ENCODE results near the gene CTTNBP2NL.
A peak's percentile ranks its signal among the peaks of the same experiment; 100 is the strongest.

CTTNBP2NL gene

DNA sequence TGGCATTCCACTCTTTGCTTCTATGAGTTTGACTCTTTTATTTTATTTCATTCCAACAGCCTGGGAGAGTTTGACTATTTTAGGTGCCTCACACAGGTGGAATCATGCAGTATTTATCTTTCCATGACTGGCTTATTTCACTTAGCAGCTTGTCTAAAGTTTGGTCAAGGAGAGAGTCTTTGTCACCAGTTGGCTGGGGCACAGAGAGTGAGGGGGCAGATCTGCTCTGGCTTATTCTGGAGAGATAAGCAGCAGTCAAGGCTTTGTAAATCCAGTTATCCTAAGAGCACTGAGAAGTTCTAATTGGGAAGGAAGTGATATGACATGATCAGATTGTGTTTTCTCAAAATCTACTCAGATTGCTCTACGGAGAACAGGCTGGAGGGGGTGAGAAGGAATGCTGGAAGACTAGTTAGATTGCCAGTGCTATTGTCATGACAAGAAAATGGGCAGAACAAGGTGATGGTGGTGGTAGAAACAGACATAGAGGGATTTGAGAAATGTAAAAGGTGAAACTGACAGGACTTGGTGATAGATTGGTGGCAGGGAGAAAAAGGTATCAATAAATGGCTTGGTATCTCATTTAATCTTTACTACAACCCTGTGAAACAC lies 12.1 kb upstream of the CTTNBP2NL start:
- TF ChIP-seq CTCF (IDR thresholded peaks at IDR 0.05; ENCODE audit: low read depth, low read length, missing control alignments), result no peak
- H3K27me3 ChIP-seq (replicated peaks), result peaks cover 3% of the 10 kb centered on the region
- DNase-seq, result no peak
- H3K4me3 ChIP-seq (ENCODE audit: low read depth, low read length), result no peak overlapping the region
- H3K36me3 ChIP-seq (replicated peaks), result no peaks in the 10 kb centered on the region
- H3K27ac ChIP-seq, result no peak overlapping the region
- in situ Hi-C loops (cut with HindIII; ENCODE audit: low pct_ligation_motif_present, low sequenced_read_pairs), result no loop called here

DNA sequence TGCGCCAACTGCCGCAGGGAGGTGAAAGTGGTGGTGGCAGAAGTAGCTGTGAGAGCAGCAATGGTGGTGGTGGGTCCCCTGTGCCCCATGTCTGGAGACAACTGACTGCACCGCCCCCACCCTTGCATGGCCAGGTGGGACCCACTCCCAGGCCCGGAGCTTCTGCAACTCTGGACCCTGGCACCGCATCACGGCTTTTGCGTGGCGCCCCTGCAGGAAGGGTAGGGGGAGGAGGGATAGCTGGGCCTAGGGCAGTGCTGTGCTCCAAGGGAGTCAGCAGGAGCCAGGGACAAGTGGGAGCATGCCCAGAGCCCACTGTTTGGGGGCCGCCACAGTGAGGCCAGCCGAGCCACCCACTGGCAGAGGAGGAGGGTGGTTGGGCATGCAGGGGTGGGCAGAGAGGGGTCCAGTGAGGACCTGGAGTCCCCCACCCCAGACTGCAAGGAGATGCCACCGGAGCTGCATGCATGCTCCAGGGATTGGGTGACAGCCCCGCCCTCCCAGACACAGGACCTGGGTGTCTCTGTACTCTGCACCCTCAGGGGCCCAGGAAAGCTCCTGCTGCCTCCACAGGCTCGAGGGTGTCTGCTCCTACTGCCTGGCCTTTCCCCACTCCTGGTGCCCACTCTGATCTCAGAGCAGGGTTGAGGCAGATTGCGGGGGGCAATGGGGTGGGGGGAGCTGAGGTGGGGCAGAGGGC lies 9.8 kb upstream of the CTTNBP2NL start:
- H3K36me3 ChIP-seq (replicated peaks), result no peaks in the 10 kb centered on the region
- no peak for TF ChIP-seq CTCF (IDR thresholded peaks at IDR 0.05; ENCODE audit: low read depth, low read length, missing control alignments)
- peaks cover 3% of the 10 kb centered on the region for H3K27me3 ChIP-seq (replicated peaks)
- no peak overlapping the region for H3K27ac ChIP-seq
- in situ Hi-C loops (cut with HindIII; ENCODE audit: low pct_ligation_motif_present, low sequenced_read_pairs), result no loop called here
- no peak overlapping the region for H3K4me3 ChIP-seq (ENCODE audit: low read depth, low read length)
- no peak for DNase-seq

- DNase-seq, result no peak
- peaks cover 2% of the 10 kb centered on the region for H3K27me3 ChIP-seq (replicated peaks)
- no peak for TF ChIP-seq CTCF (IDR thresholded peaks at IDR 0.05; ENCODE audit: low read depth, low read length, missing control alignments)
- no peaks in the 10 kb centered on the region for H3K36me3 ChIP-seq (replicated peaks)
- no peak overlapping the region for H3K27ac ChIP-seq
- H3K4me3 ChIP-seq (ENCODE audit: low read depth, low read length), result no peak overlapping the region
- in situ Hi-C loops (cut with HindIII; ENCODE audit: low pct_ligation_motif_present, low sequenced_read_pairs), result no loop called here
Measured at GRCh38 chr1:112386731-112387346, 9.2 kb upstream of the CTTNBP2NL start.

- Histone ChIP-seq H3K36me3 (replicated peaks) (no peaks in the 10 kb centered on the region), H3K4me3 (ENCODE audit: low read depth, low read length) (no peak overlapping the region), H3K27ac (no peak overlapping the region), H3K27me3 (replicated peaks) (no peaks in the 10 kb centered on the region)
- TF ChIP-seq CTCF (IDR thresholded peaks at IDR 0.05; ENCODE audit: low read depth, low read length, missing control alignments), result no peak
- no peak for DNase-seq
- in situ Hi-C loops (cut with HindIII; ENCODE audit: low pct_ligation_motif_present, low sequenced_read_pairs), result no loop called here
Measured at GRCh38 chr1:112387807-112388206, 8.2 kb upstream of the CTTNBP2NL start.

DNA sequence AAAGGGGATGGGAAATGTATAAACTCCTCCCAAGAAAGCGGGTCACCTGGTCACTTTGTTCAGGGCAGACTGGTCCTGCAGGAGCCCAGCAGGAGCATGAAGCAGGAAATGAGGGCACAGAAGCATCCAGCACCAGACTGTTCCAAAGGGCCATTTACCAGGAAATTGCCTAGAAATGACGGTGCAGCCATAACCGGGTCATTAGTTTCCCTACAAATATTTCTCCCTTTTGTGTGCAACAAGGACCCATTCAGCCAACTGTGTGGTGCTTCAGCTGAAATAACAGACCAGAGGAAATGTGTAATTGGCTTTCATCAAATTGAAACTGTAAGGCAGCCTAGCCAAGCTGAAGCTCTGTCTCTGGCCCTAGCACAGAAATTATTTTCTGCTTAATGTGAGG lies 7.6 kb upstream of the CTTNBP2NL start:
- Histone ChIP-seq H3K27ac (peak overlapping the region; percentile 47), H3K36me3 (replicated peaks) (no peaks in the 10 kb centered on the region), H3K27me3 (replicated peaks) (no peaks in the 10 kb centered on the region), H3K4me3 (ENCODE audit: low read depth, low read length) (no peak overlapping the region)
- peak; percentile 45 for DNase-seq
- in situ Hi-C loops (cut with HindIII; ENCODE audit: low pct_ligation_motif_present, low sequenced_read_pairs), result no loop called here
- TF ChIP-seq CTCF (IDR thresholded peaks at IDR 0.05; ENCODE audit: low read depth, low read length, missing control alignments), result no peak

Measured in brain microvascular endothelial cell (primary cell).